Measurements from ENCODE around the gene TMEM81. TPM values are rescaled to one million over a fixed set of nuclear protein-coding genes. Genes with fewer than 3 reads are reported as not detected.

TMEM81 gene
- polyA plus RNA-seq, 2 of the 4 experiments (the other 2 are of a cell fraction), result 2.2 to 4.3 TPM

DNA sequence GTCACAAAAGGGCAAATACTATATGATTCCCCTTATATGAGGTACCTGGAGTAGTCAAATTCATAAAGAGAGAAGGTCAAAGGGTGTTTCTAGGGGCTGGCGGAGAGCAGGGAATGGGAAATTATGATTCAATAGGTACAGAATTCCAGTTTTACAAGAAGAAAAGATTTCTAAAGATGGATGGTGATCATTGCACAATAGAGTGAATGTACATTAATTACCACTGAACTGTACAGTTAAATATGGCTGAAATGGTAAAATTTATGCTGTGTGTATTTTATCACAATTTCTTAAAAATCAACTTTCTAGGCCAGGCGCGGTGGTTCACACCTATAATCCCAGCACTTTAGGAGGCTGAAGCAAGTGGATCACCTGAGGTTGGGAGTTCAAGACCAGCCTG lies 18.1 kb upstream of the TMEM81 start:
- WGBS (ENCODE audit: missing lambda C conversion rate), result 98% methylated on average over 3 of the region's 3 CpGs
- FAIRE-seq, result no peak
- CTCF ChIA-PET, result interaction anchor here (1.2 kb wide), 1 partner anchor 84 kb away, joined by 3 read pairs; no protein-coding TSS in a partner anchor

DNA sequence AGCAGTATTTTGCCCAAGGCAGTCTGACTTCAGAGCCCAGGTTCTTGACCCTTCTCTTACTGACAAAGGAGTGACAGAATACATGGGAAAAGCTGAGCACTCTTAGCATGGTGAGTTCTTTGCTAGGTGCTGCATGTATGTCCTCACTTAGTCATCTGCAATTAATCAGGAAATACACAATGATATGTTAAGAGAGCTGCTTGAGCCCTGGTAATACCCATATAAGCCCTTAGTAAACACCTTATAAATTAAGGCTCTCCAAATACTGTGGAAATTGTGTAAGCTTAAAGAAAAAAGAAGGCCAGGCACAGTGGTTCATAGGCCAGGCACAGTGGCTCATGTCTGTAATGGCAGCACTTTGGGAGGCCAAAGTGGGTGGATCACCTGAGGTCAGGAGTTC lies 14.0 kb upstream of the TMEM81 start:
- H3K4me1 ChIP-seq, result no peaks in the 10 kb centered on the region
- ChIA-PET CTCF (interaction anchor here (1.4 to 4.0 kb wide), 2 partner anchors 23 to 158 kb away, joined by 4 to 13 read pairs; partner anchors contain the start of gene RBBP5), POLR2A (interaction anchor here (0.6 kb wide), 1 partner anchor 11 kb away, joined by 3 read pairs; no protein-coding TSS in a partner anchor)
- H3K4me2 ChIP-seq, result no peak overlapping the region
- FAIRE-seq, result no peak
- H3K9me3 ChIP-seq, result no peaks in the 10 kb centered on the region
- TF ChIP-seq RNF2 (IDR thresholded peaks at IDR 0.05; ENCODE audit: borderline replicate concordance, low read depth), result no peak
- no peak for TF ChIP-seq KDM5A (IDR thresholded peaks at IDR 0.05)
- TF ChIP-seq CHD4 (IDR thresholded peaks at IDR 0.05; ENCODE audit: borderline replicate concordance), result no peak
- no peak for DNase-seq (ENCODE audit: low read depth in 1 of 2, low spot score in 1 of 2)
- H3K27ac ChIP-seq, result no peak overlapping the region
- no peak overlapping the region for H3K4me3 ChIP-seq
- no peak for ATAC-seq

More for the DNA sequence above, 18.1 kb upstream of the TMEM81 start:
- ATAC-seq, result no peak
- H3K27ac ChIP-seq, result no peak overlapping the region
- H3K4me2 ChIP-seq, result no peak overlapping the region
- POLR2A ChIA-PET, result no interaction called here
- H3K4me3 ChIP-seq, result no peak overlapping the region
- no peaks in the 10 kb centered on the region for H3K4me1 ChIP-seq
- DNase-seq (ENCODE audit: low read depth in 1 of 2, low spot score in 1 of 2), result no peak
- no peaks in the 10 kb centered on the region for H3K9me3 ChIP-seq
- 0 out of 4 replicates have a peak, but pooled peaks of 1 of the 2 experiments have one; percentile 13 for TF ChIP-seq CEBPB (IDR thresholded peaks at IDR 0.05)
- TF ChIP-seq, protein P1, sequence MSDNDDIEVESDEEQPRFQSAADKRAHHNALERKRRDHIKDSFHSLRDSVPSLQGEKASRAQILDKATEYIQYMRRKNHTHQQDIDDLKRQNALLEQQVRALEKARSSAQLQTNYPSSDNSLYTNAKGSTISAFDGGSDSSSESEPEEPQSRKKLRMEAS (IDR thresholded peaks at IDR 0.05), result no peak

DNA sequence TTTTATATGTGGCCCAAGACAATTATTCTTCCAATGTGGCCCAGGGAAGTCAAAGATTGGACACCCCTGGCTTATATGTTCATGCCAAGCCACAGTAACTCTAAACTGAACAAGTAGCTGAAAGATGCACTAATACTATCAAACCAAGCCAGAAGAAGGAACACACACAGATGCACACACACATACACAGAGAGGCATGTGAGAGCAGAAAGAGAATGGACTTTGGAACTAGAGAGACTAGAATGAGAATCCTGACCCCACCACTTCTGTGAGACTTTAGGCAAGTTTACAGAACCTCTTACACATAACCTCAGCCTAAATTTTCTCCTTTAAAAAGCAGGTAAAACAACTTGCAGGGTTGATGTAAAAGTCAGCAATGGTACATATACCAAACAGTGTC lies 11.2 kb upstream of the TMEM81 start:
- no peak overlapping the region for H3K4me2 ChIP-seq
- H3K4me3 ChIP-seq, result no peak overlapping the region
- ATAC-seq, result no peak
- FAIRE-seq, result no peak
- H3K9me3 ChIP-seq, result no peaks in the 10 kb centered on the region
- no peak overlapping the region for H3K27ac ChIP-seq
- TF ChIP-seq, protein P2, sequence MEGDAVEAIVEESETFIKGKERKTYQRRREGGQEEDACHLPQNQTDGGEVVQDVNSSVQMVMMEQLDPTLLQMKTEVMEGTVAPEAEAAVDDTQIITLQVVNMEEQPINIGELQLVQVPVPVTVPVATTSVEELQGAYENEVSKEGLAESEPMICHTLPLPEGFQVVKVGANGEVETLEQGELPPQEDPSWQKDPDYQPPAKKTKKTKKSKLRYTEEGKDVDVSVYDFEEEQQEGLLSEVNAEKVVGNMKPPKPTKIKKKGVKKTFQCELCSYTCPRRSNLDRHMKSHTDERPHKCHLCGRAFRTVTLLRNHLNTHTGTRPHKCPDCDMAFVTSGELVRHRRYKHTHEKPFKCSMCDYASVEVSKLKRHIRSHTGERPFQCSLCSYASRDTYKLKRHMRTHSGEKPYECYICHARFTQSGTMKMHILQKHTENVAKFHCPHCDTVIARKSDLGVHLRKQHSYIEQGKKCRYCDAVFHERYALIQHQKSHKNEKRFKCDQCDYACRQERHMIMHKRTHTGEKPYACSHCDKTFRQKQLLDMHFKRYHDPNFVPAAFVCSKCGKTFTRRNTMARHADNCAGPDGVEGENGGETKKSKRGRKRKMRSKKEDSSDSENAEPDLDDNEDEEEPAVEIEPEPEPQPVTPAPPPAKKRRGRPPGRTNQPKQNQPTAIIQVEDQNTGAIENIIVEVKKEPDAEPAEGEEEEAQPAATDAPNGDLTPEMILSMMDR (IDR thresholded peaks at IDR 0.05), result no peak
- TF ChIP-seq HOXB13 (CRISPR knock-in tag; IDR thresholded peaks at IDR 0.05; ENCODE audit: low read depth) (no peak), HOXB5 (CRISPR knock-in tag; IDR thresholded peaks at IDR 0.05) (no peak), ZSCAN20 (CRISPR knock-in tag; IDR thresholded peaks at IDR 0.05) (no peak), EP300 (IDR thresholded peaks at IDR 0.05) (no peak), ZFP36 (IDR thresholded peaks at IDR 0.05; ENCODE audit: borderline replicate concordance, partially characterized antibody) (no peak), NR3C1 (IDR thresholded peaks at IDR 0.05) (no peak), EHMT2 (IDR thresholded peaks at IDR 0.05; ENCODE audit: low read depth) (no peak), RAD21 (conservative IDR thresholded peaks at IDR 0.05 in 1 of 2, IDR thresholded peaks at IDR 0.05 in 1 of 2) (no peak), RCOR1 (IDR thresholded peaks at IDR 0.05; ENCODE audit: low read depth, low read length) (no peak), JUNB (IDR thresholded peaks at IDR 0.05) (no peak)
- TF ChIP-seq, protein P3, sequence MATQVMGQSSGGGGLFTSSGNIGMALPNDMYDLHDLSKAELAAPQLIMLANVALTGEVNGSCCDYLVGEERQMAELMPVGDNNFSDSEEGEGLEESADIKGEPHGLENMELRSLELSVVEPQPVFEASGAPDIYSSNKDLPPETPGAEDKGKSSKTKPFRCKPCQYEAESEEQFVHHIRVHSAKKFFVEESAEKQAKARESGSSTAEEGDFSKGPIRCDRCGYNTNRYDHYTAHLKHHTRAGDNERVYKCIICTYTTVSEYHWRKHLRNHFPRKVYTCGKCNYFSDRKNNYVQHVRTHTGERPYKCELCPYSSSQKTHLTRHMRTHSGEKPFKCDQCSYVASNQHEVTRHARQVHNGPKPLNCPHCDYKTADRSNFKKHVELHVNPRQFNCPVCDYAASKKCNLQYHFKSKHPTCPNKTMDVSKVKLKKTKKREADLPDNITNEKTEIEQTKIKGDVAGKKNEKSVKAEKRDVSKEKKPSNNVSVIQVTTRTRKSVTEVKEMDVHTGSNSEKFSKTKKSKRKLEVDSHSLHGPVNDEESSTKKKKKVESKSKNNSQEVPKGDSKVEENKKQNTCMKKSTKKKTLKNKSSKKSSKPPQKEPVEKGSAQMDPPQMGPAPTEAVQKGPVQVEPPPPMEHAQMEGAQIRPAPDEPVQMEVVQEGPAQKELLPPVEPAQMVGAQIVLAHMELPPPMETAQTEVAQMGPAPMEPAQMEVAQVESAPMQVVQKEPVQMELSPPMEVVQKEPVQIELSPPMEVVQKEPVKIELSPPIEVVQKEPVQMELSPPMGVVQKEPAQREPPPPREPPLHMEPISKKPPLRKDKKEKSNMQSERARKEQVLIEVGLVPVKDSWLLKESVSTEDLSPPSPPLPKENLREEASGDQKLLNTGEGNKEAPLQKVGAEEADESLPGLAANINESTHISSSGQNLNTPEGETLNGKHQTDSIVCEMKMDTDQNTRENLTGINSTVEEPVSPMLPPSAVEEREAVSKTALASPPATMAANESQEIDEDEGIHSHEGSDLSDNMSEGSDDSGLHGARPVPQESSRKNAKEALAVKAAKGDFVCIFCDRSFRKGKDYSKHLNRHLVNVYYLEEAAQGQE (IDR thresholded peaks at IDR 0.05), result no peak
- TF ChIP-seq, protein P4, sequence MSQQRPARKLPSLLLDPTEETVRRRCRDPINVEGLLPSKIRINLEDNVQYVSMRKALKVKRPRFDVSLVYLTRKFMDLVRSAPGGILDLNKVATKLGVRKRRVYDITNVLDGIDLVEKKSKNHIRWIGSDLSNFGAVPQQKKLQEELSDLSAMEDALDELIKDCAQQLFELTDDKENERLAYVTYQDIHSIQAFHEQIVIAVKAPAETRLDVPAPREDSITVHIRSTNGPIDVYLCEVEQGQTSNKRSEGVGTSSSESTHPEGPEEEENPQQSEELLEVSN (IDR thresholded peaks at IDR 0.05; ENCODE audit: borderline replicate concordance, low read depth), result no peak
- TF ChIP-seq, protein P1 (IDR thresholded peaks at IDR 0.05), result no peak
- TF ChIP-seq, protein P5, sequence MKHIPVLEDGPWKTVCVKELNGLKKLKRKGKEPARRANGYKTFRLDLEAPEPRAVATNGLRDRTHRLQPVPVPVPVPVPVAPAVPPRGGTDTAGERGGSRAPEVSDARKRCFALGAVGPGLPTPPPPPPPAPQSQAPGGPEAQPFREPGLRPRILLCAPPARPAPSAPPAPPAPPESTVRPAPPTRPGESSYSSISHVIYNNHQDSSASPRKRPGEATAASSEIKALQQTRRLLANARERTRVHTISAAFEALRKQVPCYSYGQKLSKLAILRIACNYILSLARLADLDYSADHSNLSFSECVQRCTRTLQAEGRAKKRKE (CRISPR knock-in tag; IDR thresholded peaks at IDR 0.05; ENCODE audit: low read depth), result no peak
- TF ChIP-seq, protein P6, sequence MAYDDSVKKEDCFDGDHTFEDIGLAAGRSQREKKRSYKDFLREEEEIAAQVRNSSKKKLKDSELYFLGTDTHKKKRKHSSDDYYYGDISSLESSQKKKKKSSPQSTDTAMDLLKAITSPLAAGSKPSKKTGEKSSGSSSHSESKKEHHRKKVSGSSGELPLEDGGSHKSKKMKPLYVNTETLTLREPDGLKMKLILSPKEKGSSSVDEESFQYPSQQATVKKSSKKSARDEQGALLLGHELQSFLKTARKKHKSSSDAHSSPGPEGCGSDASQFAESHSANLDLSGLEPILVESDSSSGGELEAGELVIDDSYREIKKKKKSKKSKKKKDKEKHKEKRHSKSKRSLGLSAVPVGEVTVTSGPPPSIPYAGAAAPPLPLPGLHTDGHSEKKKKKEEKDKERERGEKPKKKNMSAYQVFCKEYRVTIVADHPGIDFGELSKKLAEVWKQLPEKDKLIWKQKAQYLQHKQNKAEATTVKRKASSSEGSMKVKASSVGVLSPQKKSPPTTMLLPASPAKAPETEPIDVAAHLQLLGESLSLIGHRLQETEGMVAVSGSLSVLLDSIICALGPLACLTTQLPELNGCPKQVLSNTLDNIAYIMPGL (CRISPR knock-in tag; IDR thresholded peaks at IDR 0.05; ENCODE audit: borderline replicate concordance), result no peak
- no peak for DNase-seq (ENCODE audit: low read depth in 1 of 2, low spot score in 1 of 2)
- POLR2A ChIA-PET, result no interaction called here
- no peaks in the 10 kb centered on the region for H3K4me1 ChIP-seq
- CTCF ChIA-PET, result interaction anchor here (1.8 to 2.2 kb wide), 2 partner anchors 12 to 34 kb away, joined by 3 to 14 read pairs; no protein-coding TSS in a partner anchor

Measured in A549 (cell line).